H1 (cell line): ENCODE results near the gene ATG7.

Experiments
- ASH2L ChIP-seq: fragments of 200-600, 300-600 bp; sonication (generic); IDR thresholded peaks from one replicate; pipeline ENCODE4 v1.7.1; 2017; ENCODE audit warnings: low read length
- BCL11A ChIP-seq, 2 experiments: IDR thresholded peaks; one replicate each; pipeline ENCODE4 v1.6.1; 2011; ENCODE audit warnings: low read depth in 2 of 2, low read length in 2 of 2, mild to moderate bottlenecking in 2 of 2
- KDM1A ChIP-seq: fragments of 200-600, 300-600 bp; sonication (generic); IDR thresholded peaks from 2 replicates; pipeline ENCODE4 v1.7.1; 2016; ENCODE audit warnings: mild to moderate bottlenecking, low read length, borderline replicate concordance
- MAFK ChIP-seq: IDR thresholded peaks from 2 replicates; pipeline ENCODE4 v1.6.1; 2012; ENCODE audit warnings: low read depth, mild to moderate bottlenecking, improper control_type of control experiment, low read length
- POLR2A ChIP-seq, 2 experiments: IDR thresholded peaks; 1 replicate in 1 of 2; 2 replicates in 1 of 2; pipeline ENCODE4 v1.6.1; 2011; ENCODE audit warnings: low read depth in 2 of 2, low read length in 2 of 2, mild to moderate bottlenecking in 2 of 2; ENCODE audit errors: control extremely low read depth in 1 of 2
- POLR2AphosphoS5 ChIP-seq: IDR thresholded peaks from 2 replicates; pipeline ENCODE4 v1.6.1; 2011; ENCODE audit warnings: low read depth, low read length
- SIN3A ChIP-seq, 2 experiments: IDR thresholded peaks in 1 of 2; conservative IDR thresholded peaks in 1 of 2; 2 replicates each; pipeline ENCODE4 v1.6.1; 2011 to 2012; ENCODE audit warnings: low read length in 2 of 2, improper control_type of control experiment in 1 of 2, low read depth in 1 of 2, mild to moderate bottlenecking in 1 of 2
- SUZ12 ChIP-seq: fragments of 200-600 bp; sonication (generic); IDR thresholded peaks from 2 replicates; pipeline ENCODE4 v1.6.1; 2012; ENCODE audit warnings: mild to moderate bottlenecking, inconsistent platforms, low read length, moderate library complexity, mixed read lengths
- TAF1 ChIP-seq: IDR thresholded peaks from 2 replicates; pipeline ENCODE4 v1.6.1; 2011; ENCODE audit warnings: mild to moderate bottlenecking, low read depth, low read length
- YY1 ChIP-seq: IDR thresholded peaks from 2 replicates; pipeline ENCODE4 v1.6.1; 2011; ENCODE audit warnings: low read depth, mild to moderate bottlenecking, low read length
- ZNF274 ChIP-seq: IDR thresholded peaks from 2 replicates; pipeline ENCODE4 v1.7.0; 2012; ENCODE audit warnings: low read length, borderline replicate concordance; ENCODE audit errors: extremely low read depth
- TF ChIP-seq, protein P1 (sequence below), 3 experiments: IDR thresholded peaks; 1 replicate in 2 of 3; 2 replicates in 1 of 3; pipeline versions ENCODE4 v1.5.1 to v1.6.1; 2011; ENCODE audit warnings: low read length in 3 of 3, mild to moderate bottlenecking in 3 of 3, inconsistent platforms in 2 of 3, low read depth in 1 of 3, moderate library complexity in 1 of 3; ENCODE audit not compliant: insufficient read depth in 1 of 3; ENCODE audit errors: control extremely low read depth in 1 of 3
- TF ChIP-seq, protein P2 (sequence below): IDR thresholded peaks from 2 replicates; pipeline ENCODE4 v1.6.1; 2011; ENCODE audit warnings: low read length, improper control_type of control experiment

DNA sequence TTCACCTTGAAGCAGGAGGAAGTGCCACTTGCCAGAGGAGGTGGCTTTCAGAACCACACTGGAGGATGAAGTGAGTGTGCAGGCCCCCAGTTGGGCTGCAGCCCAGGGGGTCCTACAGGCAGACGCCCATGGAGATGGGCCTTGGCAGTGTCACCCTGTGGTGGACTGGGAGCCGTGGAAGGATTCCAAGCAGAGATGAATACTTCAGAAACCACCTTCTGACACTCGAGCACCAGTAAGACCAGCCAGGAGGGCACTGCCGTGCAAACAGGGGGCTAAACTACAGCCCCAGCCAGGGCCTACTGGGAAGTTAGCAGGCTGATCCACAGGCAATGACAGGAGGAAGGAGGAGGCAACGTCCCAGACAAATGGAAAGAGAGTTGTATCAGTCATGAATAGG, 316.1 kb downstream of the ATG7 start:
- TF ChIP-seq, protein P1, sequence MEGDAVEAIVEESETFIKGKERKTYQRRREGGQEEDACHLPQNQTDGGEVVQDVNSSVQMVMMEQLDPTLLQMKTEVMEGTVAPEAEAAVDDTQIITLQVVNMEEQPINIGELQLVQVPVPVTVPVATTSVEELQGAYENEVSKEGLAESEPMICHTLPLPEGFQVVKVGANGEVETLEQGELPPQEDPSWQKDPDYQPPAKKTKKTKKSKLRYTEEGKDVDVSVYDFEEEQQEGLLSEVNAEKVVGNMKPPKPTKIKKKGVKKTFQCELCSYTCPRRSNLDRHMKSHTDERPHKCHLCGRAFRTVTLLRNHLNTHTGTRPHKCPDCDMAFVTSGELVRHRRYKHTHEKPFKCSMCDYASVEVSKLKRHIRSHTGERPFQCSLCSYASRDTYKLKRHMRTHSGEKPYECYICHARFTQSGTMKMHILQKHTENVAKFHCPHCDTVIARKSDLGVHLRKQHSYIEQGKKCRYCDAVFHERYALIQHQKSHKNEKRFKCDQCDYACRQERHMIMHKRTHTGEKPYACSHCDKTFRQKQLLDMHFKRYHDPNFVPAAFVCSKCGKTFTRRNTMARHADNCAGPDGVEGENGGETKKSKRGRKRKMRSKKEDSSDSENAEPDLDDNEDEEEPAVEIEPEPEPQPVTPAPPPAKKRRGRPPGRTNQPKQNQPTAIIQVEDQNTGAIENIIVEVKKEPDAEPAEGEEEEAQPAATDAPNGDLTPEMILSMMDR (IDR thresholded peaks at IDR 0.05; ENCODE audit: control extremely low read depth in 1 of 3, insufficient read depth in 1 of 3, low read depth in 1 of 3, low read length in 3 of 3), result no peak
- TF ChIP-seq ZNF274, result no peak
- TF ChIP-seq SIN3A (conservative IDR thresholded peaks at IDR 0.05 in 1 of 2, IDR thresholded peaks at IDR 0.05 in 1 of 2; ENCODE audit: low read depth in 1 of 2, low read length in 2 of 2), result no peak
- no peak for TF ChIP-seq POLR2A (IDR thresholded peaks at IDR 0.05; ENCODE audit: control extremely low read depth in 1 of 2, low read depth in 2 of 2, low read length in 2 of 2)
- no peak for TF ChIP-seq BCL11A (IDR thresholded peaks at IDR 0.05; ENCODE audit: low read depth in 2 of 2, low read length in 2 of 2)
- no peak for TF ChIP-seq POLR2AphosphoS5
- TF ChIP-seq KDM1A, result no peak
- TF ChIP-seq TAF1, result no peak
- no peak for TF ChIP-seq SUZ12
- no peak for TF ChIP-seq MAFK
- no peak for TF ChIP-seq ASH2L
- TF ChIP-seq, protein P2, sequence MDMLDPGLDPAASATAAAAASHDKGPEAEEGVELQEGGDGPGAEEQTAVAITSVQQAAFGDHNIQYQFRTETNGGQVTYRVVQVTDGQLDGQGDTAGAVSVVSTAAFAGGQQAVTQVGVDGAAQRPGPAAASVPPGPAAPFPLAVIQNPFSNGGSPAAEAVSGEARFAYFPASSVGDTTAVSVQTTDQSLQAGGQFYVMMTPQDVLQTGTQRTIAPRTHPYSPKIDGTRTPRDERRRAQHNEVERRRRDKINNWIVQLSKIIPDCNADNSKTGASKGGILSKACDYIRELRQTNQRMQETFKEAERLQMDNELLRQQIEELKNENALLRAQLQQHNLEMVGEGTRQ, result no peak
- TF ChIP-seq YY1, result no peak
